Activated naive CD4-positive, alpha-beta T cell treated with anti-CD3 and anti-CD28 coated beads, Interleukin-2, amount 10 ng/mL, durations not matched to agents 7 days and 5 days (primary cell): ENCODE measurements around the gene DOCK11.
A peak's percentile ranks its signal among the peaks of the same experiment; 100 is the strongest.

Source experiments
- CTCF ChIA-PET: fragments of 350-600 bp; sonication (Branson Sonifier 250); formaldehyde crosslinking; loops from one replicate; lab custom pipeline; 2021; ENCODE audit warnings: antibody characterized with exemption; lab: Charles Lee
- DNase-seq: peaks from one replicate; pipeline ENCODE4 v3.0.0-alpha.2; 2020
- H3K27ac Mint-ChIP-seq: one replicate; pipeline ENCODE4 v1.8.0; 2021; ENCODE audit warnings: mild to moderate bottlenecking, moderate library complexity, mixed read lengths
- H3K27me3 Mint-ChIP-seq: one replicate; pipeline ENCODE4 v1.8.0; 2021; ENCODE audit warnings: mild to moderate bottlenecking, mixed read lengths
- H3K36me3 Mint-ChIP-seq: one replicate; pipeline ENCODE4 v1.8.0; 2021; ENCODE audit warnings: mixed read lengths
- H3K4me1 Mint-ChIP-seq: one replicate; pipeline ENCODE4 v1.8.0; 2021; ENCODE audit warnings: mixed read lengths
- H3K4me3 Mint-ChIP-seq: one replicate; pipeline ENCODE4 v1.8.0; 2021; ENCODE audit warnings: mild to moderate bottlenecking, moderate library complexity, mixed read lengths
- H3K9me3 Mint-ChIP-seq: one replicate; pipeline ENCODE4 v1.8.0; 2021; ENCODE audit warnings: mixed read lengths

DOCK11 gene

DNA sequence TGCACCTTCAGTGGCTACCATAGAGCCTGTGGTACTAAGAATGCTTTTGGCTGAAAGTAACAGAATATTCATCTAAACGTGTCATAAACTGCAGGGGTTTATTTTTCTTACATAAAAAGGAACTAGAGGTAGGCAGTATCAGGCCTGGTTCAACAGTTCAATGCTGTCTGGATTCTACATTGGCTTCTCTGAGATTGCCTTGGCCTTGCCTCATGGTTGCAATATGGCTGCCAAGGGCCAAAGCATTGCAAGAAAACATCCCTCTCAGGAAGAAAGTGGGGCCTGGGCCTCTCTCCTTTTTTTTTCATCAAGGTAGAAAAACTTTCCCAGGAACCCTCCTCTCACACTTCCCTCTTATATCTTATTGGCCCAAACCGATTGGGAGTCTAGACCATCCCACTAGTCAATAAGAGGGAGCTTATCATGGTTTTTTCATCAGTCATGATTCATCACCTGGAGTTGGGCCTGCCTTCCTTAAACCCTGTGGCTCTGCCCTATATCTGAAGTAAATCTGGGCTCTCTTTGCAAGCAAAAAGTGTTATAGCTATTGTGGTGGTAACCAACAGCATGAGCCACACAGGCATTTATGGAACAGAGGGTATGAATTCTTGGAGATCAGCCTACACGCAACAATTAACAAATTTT lies 1.8 kb upstream of the DOCK11 start:
- no peak overlapping the region for H3K4me3 Mint-ChIP-seq
- no peaks in the 10 kb centered on the region for H3K9me3 Mint-ChIP-seq
- H3K27me3 Mint-ChIP-seq: no peaks in the 10 kb centered on the region
- DNase-seq: no peak
- CTCF ChIA-PET: interaction anchor here (2.3 kb wide), 1 partner anchor 108 kb away, joined by 6 read pairs; no protein-coding TSS in a partner anchor
- H3K27ac Mint-ChIP-seq: no peak overlapping the region
- H3K36me3 Mint-ChIP-seq: peaks cover 15% of the 10 kb centered on the region
- H3K4me1 Mint-ChIP-seq: peaks cover 27% of the 10 kb centered on the region

- Mint-ChIP-seq H3K9me3 (no peaks in the 10 kb centered on the region), H3K27ac (peak overlapping the region; percentile 100), H3K4me3 (peak overlapping the region; percentile 100), H3K27me3 (no peaks in the 10 kb centered on the region), H3K4me1 (peaks cover 37% of the 10 kb centered on the region), H3K36me3 (peaks cover 23% of the 10 kb centered on the region)
- CTCF ChIA-PET: interaction anchor here (1.0 to 1.8 kb wide), 4 partner anchors 17 to 43 kb away, joined by 3 to 7 read pairs (median 4); no protein-coding TSS in a partner anchor
- peak; percentile 87 for DNase-seq
These were observed 545 bp downstream of the DOCK11 start for GRCh38 chrX:118495958-118496762.

- peak overlapping the region; percentile 100 for H3K4me3 Mint-ChIP-seq
- peaks cover 40% of the 10 kb centered on the region for H3K4me1 Mint-ChIP-seq
- H3K36me3 Mint-ChIP-seq: peaks cover 24% of the 10 kb centered on the region
- DNase-seq: no peak
- peak overlapping the region; percentile 100 for H3K27ac Mint-ChIP-seq
- CTCF ChIA-PET: interaction anchor here (1.0 to 1.8 kb wide), 3 partner anchors 16 to 43 kb away, joined by 3 to 7 read pairs (median 6); no protein-coding TSS in a partner anchor
- no peaks in the 10 kb centered on the region for H3K27me3 Mint-ChIP-seq
- no peaks in the 10 kb centered on the region for H3K9me3 Mint-ChIP-seq
These were observed 1.1 kb downstream of the DOCK11 start for GRCh38 chrX:118496763-118497079.

DNA sequence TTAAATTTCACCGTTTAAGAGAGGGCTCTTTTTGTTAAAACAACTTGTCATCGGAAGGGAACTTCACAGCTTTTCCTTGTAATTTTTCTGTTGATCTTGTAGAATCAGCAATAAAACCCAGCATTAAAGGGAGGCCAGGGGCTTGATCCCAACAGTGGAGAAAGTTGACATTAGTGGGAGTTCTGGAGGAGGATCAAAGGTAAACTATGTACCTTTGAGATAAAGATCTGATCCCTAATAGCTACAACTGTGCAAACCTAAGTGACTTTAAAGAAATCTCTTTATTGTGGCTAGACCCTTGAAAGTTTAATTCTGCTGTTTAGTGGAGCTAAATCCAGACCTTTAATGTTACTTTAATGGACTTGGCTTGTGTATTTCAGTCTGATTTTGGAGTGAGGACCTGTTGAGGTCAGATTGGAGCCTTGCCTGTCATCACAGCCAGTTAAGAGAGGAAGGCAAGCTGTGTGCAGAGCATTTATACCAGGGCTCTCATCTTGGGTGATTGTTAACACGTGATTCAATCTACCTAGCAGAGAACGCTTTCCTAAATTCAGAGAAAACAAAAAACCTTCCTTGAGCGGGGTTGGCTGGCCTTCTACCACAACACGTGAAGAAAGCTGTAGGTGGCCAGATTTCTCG lies 1.7 kb downstream of the DOCK11 start:
- H3K36me3 Mint-ChIP-seq: peaks cover 29% of the 10 kb centered on the region
- peak; percentile 50 for DNase-seq
- peak overlapping the region; percentile 100 for H3K4me3 Mint-ChIP-seq
- no peaks in the 10 kb centered on the region for H3K27me3 Mint-ChIP-seq
- H3K27ac Mint-ChIP-seq: peak overlapping the region; percentile 100
- H3K9me3 Mint-ChIP-seq: no peaks in the 10 kb centered on the region
- H3K4me1 Mint-ChIP-seq: peaks cover 45% of the 10 kb centered on the region
- CTCF ChIA-PET: interaction anchor here (1.0 to 1.8 kb wide), 4 partner anchors 16 to 104 kb away, joined by 3 to 7 read pairs (median 5); no protein-coding TSS in a partner anchor

- Mint-ChIP-seq H3K36me3 (peaks cover 36% of the 10 kb centered on the region), H3K27ac (peak overlapping the region; percentile 100), H3K27me3 (no peaks in the 10 kb centered on the region), H3K4me1 (peaks cover 55% of the 10 kb centered on the region), H3K4me3 (peak overlapping the region; percentile 100), H3K9me3 (no peaks in the 10 kb centered on the region)
- DNase-seq: no peak
- CTCF ChIA-PET: interaction anchor here (0.6 to 1.4 kb wide), 2 partner anchors 40 to 103 kb away, joined by 3 to 4 read pairs; no protein-coding TSS in a partner anchor
These were observed 2.7 kb downstream of the DOCK11 start for GRCh38 chrX:118498351-118498750.

GRCh38 chrX:118498755-118499154 lies 3.1 kb downstream of the DOCK11 start:
- peak overlapping the region; percentile 72 for H3K27ac Mint-ChIP-seq
- peak overlapping the region; percentile 37 for H3K4me3 Mint-ChIP-seq
- H3K36me3 Mint-ChIP-seq: peaks cover 39% of the 10 kb centered on the region
- CTCF ChIA-PET: interaction anchor here (0.6 kb wide), 1 partner anchor 41 kb away, joined by 3 read pairs; no protein-coding TSS in a partner anchor
- no peak for DNase-seq
- H3K9me3 Mint-ChIP-seq: no peaks in the 10 kb centered on the region
- H3K4me1 Mint-ChIP-seq: peaks cover 55% of the 10 kb centered on the region
- no peaks in the 10 kb centered on the region for H3K27me3 Mint-ChIP-seq

DNA sequence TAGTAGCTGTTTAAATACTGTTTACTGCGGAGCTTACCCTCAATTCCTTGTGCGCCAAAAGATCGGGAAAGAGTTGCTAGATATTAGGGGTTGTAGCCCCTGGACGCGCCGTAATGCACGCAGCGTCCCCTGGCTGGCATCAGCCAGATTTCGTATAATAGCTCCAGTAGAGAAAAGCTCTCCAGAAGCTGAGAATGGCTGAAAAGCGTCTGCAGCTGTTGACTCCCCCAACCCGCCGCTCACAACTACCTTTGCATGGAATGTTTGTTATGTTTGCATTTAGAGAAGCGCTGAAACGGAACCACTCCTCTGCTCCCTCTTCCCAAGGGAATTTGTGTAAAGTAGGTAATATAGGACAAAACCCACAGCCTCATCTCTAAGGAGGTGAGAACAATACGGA lies 3.7 kb downstream of the DOCK11 start:
- Mint-ChIP-seq H3K4me3 (peak overlapping the region; percentile 37), H3K4me1 (peaks cover 56% of the 10 kb centered on the region), H3K9me3 (no peaks in the 10 kb centered on the region), H3K27ac (no peak overlapping the region), H3K36me3 (peaks cover 42% of the 10 kb centered on the region), H3K27me3 (no peaks in the 10 kb centered on the region)
- CTCF ChIA-PET: interaction anchor here (0.6 kb wide), 1 partner anchor 41 kb away, joined by 3 read pairs; no protein-coding TSS in a partner anchor
- no peak for DNase-seq

DNA sequence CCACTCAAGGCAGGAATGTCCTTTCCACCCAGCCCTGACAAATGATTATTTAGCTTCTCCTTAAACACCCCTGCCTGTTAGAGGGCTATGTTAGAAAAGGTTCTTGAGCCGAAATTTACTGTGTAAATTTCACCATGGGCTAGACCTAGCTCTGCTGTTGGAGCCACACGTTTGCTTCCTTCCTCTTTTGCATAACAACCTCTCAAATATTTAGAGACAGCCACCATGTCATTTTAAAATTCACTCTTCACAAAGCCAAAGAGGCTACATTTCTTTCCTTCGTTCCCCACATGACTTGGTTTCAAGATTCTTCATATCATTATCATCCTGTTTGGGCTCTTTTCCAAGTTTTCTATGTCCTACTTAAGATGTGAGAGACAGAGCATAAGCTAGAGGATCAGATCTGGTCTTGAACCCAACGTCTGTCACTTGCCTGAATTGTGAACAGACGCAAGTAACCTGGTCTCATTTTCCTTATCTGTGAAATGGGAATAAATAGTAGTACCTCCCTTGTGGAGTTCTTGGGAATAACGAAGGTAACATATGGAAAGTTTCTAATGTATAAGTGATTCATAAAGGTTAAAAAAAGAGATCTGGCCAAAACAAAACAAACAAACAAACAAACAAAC lies 6.7 kb downstream of the DOCK11 start:
- no peak for DNase-seq
- Mint-ChIP-seq H3K4me3 (peak overlapping the region; percentile 57), H3K27ac (peak overlapping the region; percentile 87), H3K36me3 (peaks cover 38% of the 10 kb centered on the region), H3K9me3 (no peaks in the 10 kb centered on the region), H3K27me3 (no peaks in the 10 kb centered on the region), H3K4me1 (peaks cover 64% of the 10 kb centered on the region)
- CTCF ChIA-PET: no interaction called here

DNA sequence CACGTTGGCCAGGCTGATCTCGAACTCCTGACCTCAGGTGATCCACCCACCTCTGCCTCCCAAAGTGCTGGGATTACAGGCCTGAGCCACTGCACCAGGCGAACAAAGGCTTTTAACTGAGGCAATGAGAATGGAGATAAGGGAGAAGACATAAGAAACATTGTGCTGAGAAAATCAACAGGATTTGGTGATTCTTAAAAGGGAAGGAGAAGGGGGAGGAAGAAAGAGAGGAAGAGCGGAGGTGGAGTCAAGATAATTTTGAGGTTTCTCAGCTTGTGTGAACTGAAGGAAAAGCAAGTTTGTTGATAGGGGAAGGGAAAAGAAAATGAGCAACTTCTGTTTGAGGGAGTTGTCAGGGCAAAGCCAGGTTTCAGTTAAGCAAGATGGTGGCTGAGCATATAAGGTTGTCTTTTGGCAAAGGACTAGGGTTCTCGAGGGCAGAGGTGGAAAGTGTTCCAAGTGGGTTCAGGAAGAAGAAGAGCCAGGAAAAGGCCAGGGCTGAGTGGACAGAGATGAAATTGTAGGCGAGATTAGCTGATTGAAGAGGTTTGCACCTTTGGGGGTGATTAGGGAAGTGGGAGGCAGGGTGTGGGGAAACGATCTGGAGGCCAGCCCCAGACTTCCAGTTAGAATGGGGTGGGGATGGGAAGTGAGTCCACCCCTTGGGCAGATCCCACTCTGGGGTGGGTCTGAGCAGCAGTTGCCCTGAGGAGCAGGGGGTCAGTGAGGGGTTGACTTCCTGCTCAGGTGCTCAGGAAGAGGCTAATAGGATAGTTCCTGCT lies 7.8 kb downstream of the DOCK11 start:
- H3K4me1 Mint-ChIP-seq: peaks cover 53% of the 10 kb centered on the region
- CTCF ChIA-PET: no interaction called here
- H3K27ac Mint-ChIP-seq: peak overlapping the region; percentile 87
- no peaks in the 10 kb centered on the region for H3K27me3 Mint-ChIP-seq
- no peaks in the 10 kb centered on the region for H3K9me3 Mint-ChIP-seq
- peak overlapping the region; percentile 57 for H3K4me3 Mint-ChIP-seq
- H3K36me3 Mint-ChIP-seq: peaks cover 34% of the 10 kb centered on the region
- DNase-seq: no peak

DNA sequence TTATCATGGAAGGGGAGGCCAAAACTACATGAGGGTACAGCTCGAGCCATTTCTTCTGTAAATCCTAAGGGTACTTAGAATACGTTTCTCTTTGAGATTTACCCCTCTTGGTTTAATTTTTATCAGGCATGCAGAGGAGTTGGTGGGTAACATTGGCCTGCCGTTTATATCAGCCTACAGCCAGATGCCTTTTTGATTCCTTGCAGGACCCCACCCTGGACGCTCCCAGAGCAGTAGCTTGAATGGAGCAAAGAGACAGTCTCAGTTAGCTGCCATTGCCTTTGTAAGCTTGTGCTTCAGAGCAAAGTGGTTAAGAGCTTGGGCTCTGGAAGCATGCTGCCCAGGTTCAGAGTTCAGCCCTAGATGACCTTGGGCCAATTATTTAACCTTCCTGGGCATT lies 9.0 kb downstream of the DOCK11 start:
- DNase-seq: no peak
- CTCF ChIA-PET: interaction anchor here (0.6 kb wide), 1 partner anchor 15 kb away, joined by 3 read pairs; no protein-coding TSS in a partner anchor
- Mint-ChIP-seq H3K4me3 (no peak overlapping the region), H3K27ac (no peak overlapping the region), H3K9me3 (no peaks in the 10 kb centered on the region), H3K36me3 (peaks cover 34% of the 10 kb centered on the region), H3K27me3 (no peaks in the 10 kb centered on the region), H3K4me1 (peaks cover 47% of the 10 kb centered on the region)

- CTCF ChIA-PET: no interaction called here
- Mint-ChIP-seq H3K27me3 (no peaks in the 10 kb centered on the region), H3K9me3 (no peaks in the 10 kb centered on the region), H3K4me1 (peaks cover 51% of the 10 kb centered on the region), H3K4me3 (no peak overlapping the region), H3K27ac (no peak overlapping the region), H3K36me3 (peaks cover 51% of the 10 kb centered on the region)
- no peak for DNase-seq
These were observed 11.3 kb downstream of the DOCK11 start for GRCh38 chrX:118506805-118507480.

- peaks cover 45% of the 10 kb centered on the region for H3K36me3 Mint-ChIP-seq
- CTCF ChIA-PET: no interaction called here
- H3K4me1 Mint-ChIP-seq: peaks cover 48% of the 10 kb centered on the region
These were observed 12.2 kb downstream of the DOCK11 start for GRCh38 chrX:118507766-118508165.

GRCh38 chrX:118508221-118508620 lies 12.6 kb downstream of the DOCK11 start:
- Mint-ChIP-seq H3K27me3 (no peaks in the 10 kb centered on the region), H3K27ac (no peak overlapping the region), H3K9me3 (no peaks in the 10 kb centered on the region), H3K4me1 (peaks cover 48% of the 10 kb centered on the region), H3K4me3 (no peak overlapping the region), H3K36me3 (peaks cover 48% of the 10 kb centered on the region)
- DNase-seq: no peak
- CTCF ChIA-PET: no interaction called here

More at GRCh38 chrX:118507766-118508165, 12.2 kb downstream of the DOCK11 start:
- Mint-ChIP-seq H3K9me3 (no peaks in the 10 kb centered on the region), H3K4me3 (no peak overlapping the region), H3K27me3 (no peaks in the 10 kb centered on the region), H3K27ac (no peak overlapping the region)
- no peak for DNase-seq
